Mucosa of descending colon (tissue), 3 donors: Measurements from ENCODE around the gene TMEM266. TPM values are rescaled to one million over a fixed set of nuclear protein-coding genes. Genes with fewer than 3 reads are reported as not detected.

Experiments used
- ATAC-seq: fragments of 200-7000 bp; cut with Tn5 transposase; one replicate; pipeline ENCODE4 v1.9.1; 2020; ENCODE audit warnings: mild to moderate bottlenecking, moderate library complexity
- DNase-seq, 3 donors: peaks; one replicate each; pipeline ENCODE4 v3.0.0-alpha.2; 2020
- H3K36me3 ChIP-seq: fragments of 200-600 bp; one replicate; pipeline ENCODE4 v1.8.0; 2021; ENCODE audit warnings: low read depth, mild to moderate bottlenecking
- H3K4me1 ChIP-seq: fragments of 200-600 bp; one replicate; pipeline ENCODE4 v1.8.0; 2021; ENCODE audit warnings: low read depth, mild to moderate bottlenecking
- H3K4me3 ChIP-seq: fragments of 200-600 bp; one replicate; pipeline ENCODE4 v1.8.0; 2021; ENCODE audit warnings: mild to moderate bottlenecking
- H3K9me3 ChIP-seq: fragments of 200-600 bp; one replicate; pipeline ENCODE4 v1.8.0; 2021; ENCODE audit warnings: mild to moderate bottlenecking
- intact Hi-C, 2 donors: fragments of 100-400 bp; cut with DNase I in 1 of 2; cut with micrococcal nuclease in 1 of 2; formaldehyde crosslinking; loops; one replicate each; pipeline versions ENCODE4 v1.11.0 to v1.11.1; 2022; cut with DNase I, micrococcal nuclease
- total RNA-seq, 3 donors: library from RNA; stranded (reverse); fragmentation: NEBNext Ultra II Directional in 2 of 3; extraction: Animal tissue kit (Norgen Biotek cat#: 25700) in 2 of 3; gene quantifications; one replicate each; pipeline versions ENCODE4 v1.2.1 to v1.2.4, GENCODE V29; 2021 to 2023
- TF ChIP-seq, protein P1 (sequence below): fragments of 200-600 bp; IDR thresholded peaks from one replicate; pipeline ENCODE4 v1.8.0; 2022; ENCODE audit warnings: antibody characterized with exemption, mild to moderate bottlenecking
- donor health status: DM: no; HTN: no; CAD: no; lungs with moderate emphysema.
- donor health status: DM: no; HTN: no; CAD: no.
- donor health status: DM: no; HTN: yes; CAD: no.

TMEM266 gene
- total RNA-seq, 3 donors from 2014 or later = 0.12 to 0.16 (median 0.14) TPM

DNA sequence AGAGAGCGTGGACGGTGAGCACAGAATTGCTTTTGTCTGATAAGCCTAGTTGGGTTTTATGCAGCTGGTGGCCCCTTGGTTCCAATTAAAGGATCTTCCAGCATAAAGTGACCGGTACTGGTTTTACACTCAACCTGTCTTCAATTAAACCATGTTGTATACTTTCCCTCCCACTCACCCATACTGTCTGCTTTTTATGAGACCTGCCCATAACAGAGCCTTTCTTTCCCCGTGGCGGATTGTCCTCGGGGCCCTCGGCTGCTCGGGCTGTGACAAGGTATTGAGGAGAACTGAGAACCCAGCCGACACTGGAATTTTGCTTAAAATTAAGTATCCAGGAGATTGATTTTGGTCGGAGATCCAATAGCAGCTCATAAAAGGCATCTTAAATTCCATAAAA, 98.4 kb downstream of the TMEM266 start:
- no peaks in the 10 kb centered on the region for H3K9me3 ChIP-seq
- peaks cover 4% of the 10 kb centered on the region for H3K4me1 ChIP-seq
- intact Hi-C loops = no loop called here
- TF ChIP-seq, protein P1, sequence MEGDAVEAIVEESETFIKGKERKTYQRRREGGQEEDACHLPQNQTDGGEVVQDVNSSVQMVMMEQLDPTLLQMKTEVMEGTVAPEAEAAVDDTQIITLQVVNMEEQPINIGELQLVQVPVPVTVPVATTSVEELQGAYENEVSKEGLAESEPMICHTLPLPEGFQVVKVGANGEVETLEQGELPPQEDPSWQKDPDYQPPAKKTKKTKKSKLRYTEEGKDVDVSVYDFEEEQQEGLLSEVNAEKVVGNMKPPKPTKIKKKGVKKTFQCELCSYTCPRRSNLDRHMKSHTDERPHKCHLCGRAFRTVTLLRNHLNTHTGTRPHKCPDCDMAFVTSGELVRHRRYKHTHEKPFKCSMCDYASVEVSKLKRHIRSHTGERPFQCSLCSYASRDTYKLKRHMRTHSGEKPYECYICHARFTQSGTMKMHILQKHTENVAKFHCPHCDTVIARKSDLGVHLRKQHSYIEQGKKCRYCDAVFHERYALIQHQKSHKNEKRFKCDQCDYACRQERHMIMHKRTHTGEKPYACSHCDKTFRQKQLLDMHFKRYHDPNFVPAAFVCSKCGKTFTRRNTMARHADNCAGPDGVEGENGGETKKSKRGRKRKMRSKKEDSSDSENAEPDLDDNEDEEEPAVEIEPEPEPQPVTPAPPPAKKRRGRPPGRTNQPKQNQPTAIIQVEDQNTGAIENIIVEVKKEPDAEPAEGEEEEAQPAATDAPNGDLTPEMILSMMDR = no peak
- no peak for ATAC-seq
- H3K36me3 ChIP-seq = no peaks in the 10 kb centered on the region
- H3K4me3 ChIP-seq = no peak overlapping the region
- DNase-seq = no peak

DNA sequence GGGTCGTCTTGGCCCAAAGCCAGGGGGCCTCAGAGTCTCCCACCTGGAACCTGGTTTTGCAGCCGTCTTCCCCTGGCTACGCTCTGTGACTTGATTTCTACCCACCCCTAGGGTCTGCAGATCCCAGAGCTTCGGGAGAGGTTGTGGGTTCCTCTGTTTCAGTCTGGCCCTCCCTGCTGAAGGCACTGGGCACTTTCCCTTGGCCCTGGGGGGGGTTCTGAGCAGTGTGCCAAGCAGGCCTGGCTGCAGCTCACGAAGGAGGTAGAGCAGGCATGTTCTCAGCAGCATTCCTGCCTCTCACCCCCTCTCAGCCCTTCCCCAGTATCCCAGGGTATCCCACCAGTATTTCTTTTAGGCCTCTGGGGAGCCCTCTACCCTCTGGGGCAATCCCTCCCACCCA, 99.0 kb downstream of the TMEM266 start:
- Histone ChIP-seq H3K4me3 (no peak overlapping the region), H3K4me1 (peaks cover 4% of the 10 kb centered on the region), H3K36me3 (no peaks in the 10 kb centered on the region), H3K9me3 (no peaks in the 10 kb centered on the region)
- intact Hi-C loops = no loop called here
- DNase-seq = no peak
- no peak for ATAC-seq
- TF ChIP-seq, protein P1 = no peak

DNA sequence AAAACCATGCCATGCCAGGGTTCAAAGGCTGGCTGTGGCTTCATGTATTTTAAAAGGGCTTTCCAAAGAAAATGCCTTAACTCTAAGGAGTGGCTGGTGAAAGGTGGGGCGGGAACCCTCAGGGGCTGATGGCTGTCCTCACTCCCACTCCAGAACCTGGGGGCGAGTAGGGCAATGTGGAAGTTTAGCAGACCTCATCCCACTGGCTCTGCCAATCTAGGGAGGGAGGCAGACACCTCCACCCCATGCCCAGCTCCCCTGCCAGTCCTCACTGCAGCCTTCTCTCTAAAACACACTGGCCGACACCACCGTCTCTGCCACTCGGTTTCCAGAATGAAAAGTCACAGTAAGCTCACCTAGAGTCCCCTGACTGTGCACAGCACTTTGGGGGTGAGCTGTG, 99.5 kb downstream of the TMEM266 start:
- intact Hi-C loops = no loop called here
- ATAC-seq (no peak), DNase-seq (no peak)
- no peaks in the 10 kb centered on the region for H3K9me3 ChIP-seq
- H3K36me3 ChIP-seq = no peaks in the 10 kb centered on the region
- peaks cover 4% of the 10 kb centered on the region for H3K4me1 ChIP-seq
- TF ChIP-seq, protein P1 = no peak
- no peak overlapping the region for H3K4me3 ChIP-seq

DNA sequence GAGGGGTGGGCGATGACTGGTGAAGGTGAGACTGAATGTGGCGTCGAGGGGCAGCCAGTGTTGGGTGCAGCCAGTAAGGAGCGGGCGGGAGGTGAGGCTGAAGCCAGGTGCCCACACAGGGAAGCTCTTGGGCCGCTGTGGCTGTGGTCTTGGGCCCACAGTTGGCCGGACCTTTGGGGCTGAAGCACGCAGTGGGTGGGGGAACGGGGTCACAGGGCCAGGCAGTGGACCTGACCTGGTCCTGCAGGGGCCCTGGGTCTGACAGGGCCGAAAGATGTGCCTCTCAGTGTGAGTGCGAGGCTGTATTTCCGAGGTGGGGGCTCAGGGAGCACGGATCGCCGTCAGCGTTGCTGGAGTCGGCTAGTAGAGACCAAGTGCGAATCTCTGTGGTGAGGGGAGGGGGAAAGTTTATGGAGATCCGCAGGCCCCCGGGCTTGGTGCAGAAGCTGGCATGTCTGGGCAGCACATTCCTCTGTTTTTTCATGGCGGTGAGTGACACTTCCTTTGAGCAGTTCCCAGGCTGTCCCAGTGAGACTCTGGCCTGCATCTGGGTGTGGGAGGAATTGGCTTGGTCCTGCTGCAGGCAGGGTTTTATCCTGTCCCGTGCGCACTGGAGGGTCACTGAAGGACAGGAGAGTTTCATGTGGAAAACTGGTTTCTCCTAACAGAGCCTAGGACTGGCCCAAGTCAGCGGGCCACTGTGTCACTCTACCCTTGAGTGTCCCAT, 100.8 kb downstream of the TMEM266 start:
- no peak for ATAC-seq
- TF ChIP-seq, protein P1 = no peak
- intact Hi-C loops = no loop called here

DNA sequence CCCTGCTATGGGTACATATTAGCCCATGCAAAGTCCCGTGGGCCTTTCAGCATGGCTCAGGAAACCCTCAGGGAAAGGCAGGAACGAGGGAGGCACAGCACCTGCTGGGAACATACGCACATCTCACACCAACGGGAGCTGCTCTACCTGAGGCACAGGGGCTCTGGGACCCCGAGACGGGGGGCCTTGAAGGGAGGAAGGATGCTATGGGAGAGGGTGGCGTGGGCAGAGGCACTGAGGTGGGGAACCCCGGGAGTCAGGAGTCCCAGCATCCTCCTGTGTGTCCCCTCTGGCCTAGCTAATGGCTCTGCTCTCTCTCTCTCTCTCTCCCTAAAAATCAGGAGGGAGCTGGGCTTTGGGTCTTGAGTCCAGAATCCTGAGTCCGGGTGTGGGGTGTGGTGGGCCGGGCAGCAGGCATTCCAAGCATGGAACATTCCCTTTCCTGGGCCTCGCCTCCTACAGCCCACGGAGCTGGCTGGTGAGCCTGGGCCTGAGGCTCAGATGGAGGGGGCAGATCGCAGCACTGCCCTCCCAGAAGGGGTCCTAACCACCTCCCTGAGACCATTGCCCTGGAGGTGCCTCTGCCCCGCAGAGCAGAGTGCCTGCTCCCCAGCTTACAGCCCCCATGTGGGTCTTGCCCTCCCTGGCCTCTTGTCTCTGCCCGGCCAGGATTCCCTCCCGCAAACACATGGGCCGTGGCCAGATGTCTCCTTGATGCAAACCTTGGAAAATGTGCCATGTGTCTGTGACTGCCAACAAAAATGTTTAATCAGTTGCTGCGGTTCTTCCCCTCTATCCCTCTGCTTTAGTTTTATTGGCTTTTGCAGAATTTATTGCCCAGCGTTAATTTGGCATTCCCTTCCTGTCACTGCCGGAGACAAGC, 101.6 kb downstream of the TMEM266 start:
- TF ChIP-seq, protein P1 = no peak
- ATAC-seq (peak; percentile 12), DNase-seq (no peak)
- intact Hi-C loops = no loop called here
- Histone ChIP-seq H3K9me3 (no peaks in the 10 kb centered on the region), H3K4me3 (no peak overlapping the region), H3K36me3 (no peaks in the 10 kb centered on the region), H3K4me1 (peaks cover 4% of the 10 kb centered on the region)

More for the DNA sequence above, 100.8 kb downstream of the TMEM266 start:
- DNase-seq = no peak
- no peaks in the 10 kb centered on the region for H3K9me3 ChIP-seq
- no peaks in the 10 kb centered on the region for H3K36me3 ChIP-seq
- peaks cover 4% of the 10 kb centered on the region for H3K4me1 ChIP-seq
- no peak overlapping the region for H3K4me3 ChIP-seq
